Stimulated activated CD8-positive, alpha-beta memory T cell treated with anti-CD3 and anti-CD28 coated beads, Interleukin-12 subunit alpha, Interleukin-12 subunit beta, amount 100 ng/mL, for 1 hour (primary cell): ENCODE data around the gene FOXN3.

Experiments
- DNase-seq: peaks from one replicate; pipeline ENCODE4 v3.0.0-alpha.2; 2020; ENCODE audit warnings: low read depth

Gene FOXN3

DNA sequence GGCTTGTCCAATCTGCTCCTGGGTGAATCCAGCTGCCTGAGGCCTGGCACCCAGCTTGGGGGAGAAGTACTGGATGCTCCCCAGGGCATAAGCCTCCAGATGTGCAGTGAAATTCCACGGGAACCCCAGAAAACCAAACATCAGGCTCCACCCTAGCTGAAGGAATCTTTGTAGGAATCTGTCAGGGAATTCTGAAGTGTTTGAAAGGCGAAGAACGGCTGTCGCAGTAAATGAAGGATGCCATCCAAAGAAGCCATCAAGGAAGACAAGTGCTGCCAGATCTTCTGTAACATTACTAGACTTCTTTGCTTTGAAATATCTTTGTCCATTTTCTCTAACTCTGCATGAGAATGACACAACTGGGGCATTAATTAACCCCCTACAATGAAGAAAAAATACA is 219.4 kb downstream of the FOXN3 start:
- no peak for DNase-seq

DNA sequence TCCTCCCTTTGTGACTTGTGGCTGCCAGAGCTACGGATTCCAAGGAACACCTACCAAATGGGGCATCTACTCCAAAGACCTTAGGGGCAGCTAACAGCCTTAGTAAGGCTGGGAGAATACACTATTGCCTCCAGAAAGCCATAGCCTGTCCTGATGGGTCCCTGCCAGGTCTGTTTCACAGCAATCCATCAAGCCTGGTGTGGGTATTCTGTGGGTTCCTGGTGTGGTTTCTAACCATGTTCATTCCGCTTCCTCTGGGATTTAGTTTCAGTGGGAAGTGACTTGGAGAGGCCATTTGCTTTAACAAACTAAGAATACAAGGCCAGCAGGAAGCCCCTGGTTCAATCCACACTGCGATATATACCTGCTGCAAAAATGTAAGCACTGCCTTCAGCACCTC is 220.5 kb downstream of the FOXN3 start:
- DNase-seq: no peak

DNA sequence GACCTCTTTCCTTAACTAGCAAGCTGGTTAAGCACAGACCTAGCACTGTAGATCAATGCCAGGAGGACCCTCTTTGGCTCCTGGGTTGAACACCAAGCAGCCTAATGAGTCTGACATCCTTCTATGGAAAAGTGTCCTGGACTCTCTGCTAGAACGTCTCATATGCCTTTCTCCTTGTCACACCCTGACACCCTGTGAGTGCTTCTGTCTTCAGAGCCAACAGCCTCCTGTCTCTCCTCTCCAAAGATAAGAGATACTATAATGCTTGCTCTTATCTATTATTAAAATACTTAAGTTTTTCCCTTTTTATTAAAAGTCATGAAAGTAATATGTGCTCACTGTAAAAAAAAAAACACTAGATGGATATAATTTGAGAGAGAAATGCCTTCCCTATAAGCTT is 222.7 kb downstream of the FOXN3 start:
- no peak for DNase-seq

DNA sequence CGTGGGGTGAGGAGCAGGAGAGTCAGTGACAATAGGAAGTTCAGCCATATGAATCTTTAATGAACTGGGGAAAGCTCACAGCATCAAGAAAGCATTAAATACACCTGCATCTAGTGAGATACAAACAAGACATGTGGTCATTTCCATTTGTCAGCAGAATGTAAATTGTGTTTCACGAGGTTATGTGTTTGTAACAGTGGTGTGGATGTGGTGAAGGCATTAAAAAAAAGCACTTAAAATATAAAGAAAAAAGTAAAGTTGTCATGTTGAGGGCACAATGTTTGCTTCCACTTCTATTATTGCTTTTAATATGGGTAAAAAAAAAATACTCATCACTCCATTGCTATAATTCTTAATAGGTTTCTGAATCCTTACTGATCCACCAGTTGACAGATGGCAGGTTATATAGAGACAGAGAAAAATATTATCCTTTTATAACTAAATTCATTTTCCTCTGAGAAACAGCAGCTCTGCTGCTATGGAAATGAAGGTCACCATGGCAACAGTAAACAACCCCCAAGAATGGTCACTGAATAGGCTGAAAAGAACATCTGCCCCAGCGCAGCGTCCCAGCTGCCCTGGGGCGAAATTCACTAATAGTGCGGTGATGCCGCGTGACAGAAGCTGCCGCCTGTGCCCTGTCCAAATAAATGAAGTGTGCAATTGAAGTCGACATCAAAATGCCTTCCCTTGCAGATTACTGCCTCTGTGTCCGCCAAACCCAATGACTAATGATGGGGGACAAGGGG is 226.1 kb downstream of the FOXN3 start:
- DNase-seq: no peak

DNA sequence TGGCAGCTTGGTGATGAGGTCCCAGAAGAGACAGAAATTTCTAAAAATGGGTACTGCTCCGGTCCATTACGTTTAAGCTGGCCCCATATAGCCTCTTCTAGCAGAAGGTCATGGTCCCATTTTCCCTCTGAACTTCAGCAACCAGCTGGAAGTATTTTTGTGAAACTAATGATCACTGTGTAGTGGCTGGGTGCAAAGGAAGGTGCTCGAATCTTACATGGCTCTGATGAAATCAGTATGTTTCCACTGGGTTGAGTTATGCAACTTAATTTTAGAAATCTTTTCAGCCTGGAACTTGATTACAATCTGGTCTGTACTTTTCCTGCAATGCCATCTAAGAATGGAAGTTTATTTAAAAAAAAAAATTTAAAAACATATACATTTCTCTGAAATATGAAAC is 228.5 kb downstream of the FOXN3 start:
- DNase-seq: no peak

DNA sequence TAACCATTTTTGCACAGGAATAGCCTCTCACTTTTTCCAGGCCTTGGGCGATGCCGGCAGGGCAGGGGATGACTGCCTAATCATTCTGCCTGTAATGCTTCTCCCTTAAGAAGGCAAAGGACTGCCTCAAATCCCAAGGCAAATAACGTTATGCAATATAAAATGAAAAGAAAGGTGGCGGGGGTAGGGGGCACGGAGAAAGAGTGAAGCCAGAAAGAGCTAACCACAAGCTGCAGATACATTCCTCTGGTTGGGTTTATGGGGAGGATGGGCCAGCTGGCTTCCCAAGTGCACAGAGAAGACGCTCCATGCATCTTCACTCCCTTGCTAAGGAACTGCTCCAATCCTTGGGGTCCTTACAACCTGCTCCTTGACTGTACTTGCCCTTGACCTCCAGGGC is 229.5 kb downstream of the FOXN3 start:
- no peak for DNase-seq

DNA sequence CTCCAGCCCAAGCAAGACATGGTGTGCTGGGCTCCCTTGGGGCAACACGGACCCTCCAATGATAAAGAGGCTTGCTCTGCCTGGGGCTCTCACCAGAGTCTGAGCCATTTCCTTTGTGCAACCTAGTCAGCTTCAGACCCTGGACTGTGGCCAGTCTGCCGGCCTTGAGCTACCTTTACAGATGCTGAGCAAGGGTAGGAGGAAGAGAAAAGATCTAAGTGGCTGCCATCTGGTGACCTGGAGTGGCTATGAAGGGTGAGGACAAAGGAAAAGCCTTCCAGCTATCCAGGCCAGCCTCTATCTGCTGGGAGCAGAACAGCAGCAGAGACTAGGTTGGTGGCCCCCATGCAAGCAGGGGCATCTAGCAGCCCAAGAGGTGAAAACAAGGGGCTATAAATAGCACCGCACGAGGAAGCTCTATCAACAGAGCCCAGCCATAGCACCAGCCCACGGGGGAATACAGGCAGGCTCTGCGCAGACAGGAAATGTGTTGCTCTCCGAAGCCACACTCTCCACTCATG is 230.1 kb downstream of the FOXN3 start:
- no peak for DNase-seq

DNA sequence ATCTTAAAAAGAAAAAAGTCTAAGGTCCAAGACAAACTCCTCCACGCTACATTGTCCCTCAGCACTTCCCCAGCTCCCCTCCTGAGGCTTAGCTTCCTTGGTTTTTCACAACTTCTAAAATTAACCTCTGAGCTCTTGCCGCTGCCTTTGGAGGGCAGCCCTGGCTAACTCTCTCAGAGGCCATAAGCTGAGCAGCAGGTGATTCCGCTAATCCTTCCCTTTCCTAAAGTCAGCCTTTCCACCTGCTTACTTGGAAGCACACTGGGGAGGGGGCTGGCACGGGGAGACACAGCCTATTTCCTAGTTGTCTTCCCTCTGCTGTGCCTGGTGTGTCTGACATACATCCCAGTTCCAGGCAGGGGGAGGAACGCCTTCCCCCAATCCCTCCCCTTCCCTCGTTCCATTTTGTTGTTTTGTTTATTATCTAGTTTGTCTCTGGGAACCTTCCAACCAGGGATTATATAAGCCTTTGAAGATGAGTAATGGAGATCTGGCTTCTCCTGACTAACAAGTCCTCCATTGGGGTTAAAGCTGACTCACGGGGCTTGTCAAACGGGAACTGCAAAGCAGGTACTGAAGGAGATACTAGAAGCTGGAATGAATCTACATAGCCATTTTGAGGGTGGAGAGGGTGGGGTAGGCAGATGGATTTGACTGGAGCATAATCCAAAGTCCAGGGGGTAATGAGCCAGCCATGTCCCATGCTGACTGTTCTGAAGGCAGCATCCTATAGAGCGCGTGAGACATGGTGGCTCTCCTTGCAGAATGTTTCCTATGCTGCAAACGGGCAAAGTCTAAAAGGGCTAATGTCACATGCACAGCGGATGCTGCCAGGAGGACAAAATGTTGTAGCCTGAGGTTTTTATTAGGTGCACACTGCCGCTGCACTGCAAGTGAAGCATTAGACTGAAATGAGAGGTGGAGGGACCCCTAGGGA is 230.8 kb downstream of the FOXN3 start:
- no peak for DNase-seq

DNA sequence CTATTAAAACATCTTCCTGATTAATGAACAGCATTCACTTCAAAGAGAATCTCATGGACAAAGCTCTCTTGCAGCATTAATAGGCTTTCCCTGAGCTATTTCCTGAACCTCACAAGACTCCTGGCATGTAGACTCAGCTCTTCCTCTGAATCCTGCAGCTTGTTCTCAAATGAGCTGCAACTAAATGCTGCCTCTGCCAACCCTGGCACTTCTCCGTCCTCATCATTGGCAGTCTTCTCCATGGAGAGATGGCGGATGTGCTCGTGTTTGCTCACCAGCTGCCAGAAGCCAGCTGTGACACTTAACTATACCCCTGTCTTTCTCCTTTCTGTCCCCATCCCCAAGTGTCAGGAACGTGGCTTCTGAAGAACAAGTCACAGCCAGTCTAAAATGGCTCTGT is 232.1 kb downstream of the FOXN3 start:
- no peak for DNase-seq

DNA sequence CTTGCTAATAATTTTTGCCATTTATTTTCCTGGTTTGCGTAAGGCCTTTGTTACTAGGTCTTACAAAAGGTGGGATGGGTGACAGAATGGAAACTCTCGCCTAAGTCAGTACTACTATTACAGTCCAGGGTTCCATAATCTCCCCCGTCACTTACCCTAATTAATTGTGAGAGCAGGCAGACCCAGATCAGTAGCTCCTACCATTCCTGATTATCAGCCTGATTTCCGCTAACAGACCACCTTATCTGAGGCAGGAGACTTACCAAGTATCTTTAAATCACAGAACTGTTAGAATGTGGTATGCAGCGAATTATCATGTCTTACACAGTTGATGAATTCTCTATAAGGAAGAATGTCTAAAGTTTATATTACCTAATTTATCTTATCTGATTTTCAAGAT is 234.7 kb downstream of the FOXN3 start:
- DNase-seq: no peak

DNA sequence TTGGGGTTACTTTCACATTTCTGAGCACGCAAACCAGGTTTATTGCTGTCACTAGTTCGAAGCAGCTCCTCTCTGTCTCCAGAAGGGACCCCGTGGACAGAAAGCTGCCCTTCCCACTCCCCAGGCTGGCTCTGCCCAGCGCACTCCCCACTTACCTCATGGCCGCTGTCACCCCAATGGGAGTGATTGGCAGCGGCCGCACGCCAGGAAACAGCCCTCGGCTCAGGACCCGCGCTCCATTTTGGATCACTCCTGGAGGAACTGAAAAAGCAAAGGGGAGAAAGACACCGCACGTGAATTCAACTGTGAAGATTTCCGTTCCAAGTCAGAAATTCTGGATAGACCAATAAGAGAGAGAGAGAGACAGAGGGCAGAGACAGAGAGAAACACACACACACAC is 236.5 kb downstream of the FOXN3 start:
- no peak for DNase-seq

DNA sequence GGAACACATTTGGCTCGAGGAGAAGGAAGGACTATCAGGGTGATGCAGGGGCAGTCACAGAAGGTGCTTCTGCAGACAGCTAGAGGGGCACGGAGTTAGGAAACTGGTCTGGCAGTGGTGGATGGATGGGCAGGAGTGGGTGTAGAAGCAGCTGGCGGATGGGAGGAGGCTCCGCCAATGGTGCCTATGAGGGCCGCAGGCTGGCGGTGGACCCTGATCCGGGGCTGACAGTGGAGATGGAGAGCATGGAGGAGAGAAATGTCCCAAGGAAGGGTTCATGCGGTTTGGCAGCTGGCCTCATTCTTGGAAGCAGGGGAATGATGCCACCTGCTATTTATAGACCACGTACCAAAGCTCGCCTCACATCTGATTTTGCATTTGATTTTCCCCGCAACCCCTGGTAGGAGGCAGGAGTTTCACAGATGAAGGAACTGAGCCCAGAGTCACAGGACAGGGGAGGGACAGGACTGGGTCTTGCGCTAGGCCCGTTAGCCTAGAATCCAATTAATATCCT is 237.1 kb downstream of the FOXN3 start:
- no peak for DNase-seq

DNA sequence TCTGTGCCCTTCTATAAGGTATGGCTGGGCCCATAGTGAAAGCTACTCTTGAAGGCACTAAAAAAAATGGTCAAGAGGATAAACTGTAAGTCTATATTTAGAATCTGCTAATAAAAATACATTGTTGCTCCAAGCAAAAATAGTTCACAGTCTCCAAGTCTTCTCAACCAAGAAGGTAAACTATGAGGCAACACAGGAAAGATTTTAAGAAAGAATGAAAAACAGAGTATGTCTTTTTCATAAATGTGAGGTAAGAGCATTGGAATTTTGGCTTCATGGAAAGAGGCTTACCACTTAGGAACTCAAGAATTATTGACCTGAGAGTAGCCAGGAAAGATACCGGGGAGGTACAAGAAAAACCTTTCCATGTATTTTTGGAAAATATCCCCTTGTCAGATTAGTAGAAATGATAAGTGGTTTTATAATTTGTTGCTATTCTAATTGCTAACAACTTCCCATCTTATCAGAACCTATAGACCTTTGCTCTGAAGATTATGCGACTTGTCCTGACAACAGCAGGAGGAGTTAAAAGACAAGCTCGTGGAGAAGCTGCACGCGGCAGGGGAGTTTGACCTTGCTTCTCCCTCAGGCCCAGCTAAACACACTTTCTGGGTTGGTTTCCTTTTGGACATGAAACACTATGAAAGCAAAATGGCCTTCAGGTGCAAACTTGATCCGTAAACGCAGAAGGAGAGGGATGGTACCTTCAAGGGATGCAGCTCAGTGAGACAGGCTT is 238.1 kb downstream of the FOXN3 start:
- DNase-seq: no peak

DNA sequence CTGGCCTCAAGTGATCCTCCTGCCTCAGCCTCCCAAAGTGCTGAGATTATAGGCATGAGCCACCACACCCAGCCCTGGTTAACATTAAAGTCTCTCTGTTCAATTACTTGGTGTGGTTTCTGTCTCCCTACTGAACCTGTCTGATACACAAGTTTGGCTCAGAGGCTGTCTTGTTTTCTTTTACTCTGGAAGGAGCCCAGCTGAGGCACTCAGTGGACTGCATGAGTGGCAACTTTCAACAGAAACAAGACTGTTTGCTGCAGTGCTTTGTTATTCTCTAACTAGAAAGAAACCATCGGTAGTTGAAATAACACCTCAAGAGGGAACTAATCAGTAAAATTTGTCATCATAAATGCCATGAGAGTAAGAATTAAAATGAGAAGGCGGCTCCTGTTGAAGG is 238.7 kb downstream of the FOXN3 start:
- DNase-seq: no peak

DNA sequence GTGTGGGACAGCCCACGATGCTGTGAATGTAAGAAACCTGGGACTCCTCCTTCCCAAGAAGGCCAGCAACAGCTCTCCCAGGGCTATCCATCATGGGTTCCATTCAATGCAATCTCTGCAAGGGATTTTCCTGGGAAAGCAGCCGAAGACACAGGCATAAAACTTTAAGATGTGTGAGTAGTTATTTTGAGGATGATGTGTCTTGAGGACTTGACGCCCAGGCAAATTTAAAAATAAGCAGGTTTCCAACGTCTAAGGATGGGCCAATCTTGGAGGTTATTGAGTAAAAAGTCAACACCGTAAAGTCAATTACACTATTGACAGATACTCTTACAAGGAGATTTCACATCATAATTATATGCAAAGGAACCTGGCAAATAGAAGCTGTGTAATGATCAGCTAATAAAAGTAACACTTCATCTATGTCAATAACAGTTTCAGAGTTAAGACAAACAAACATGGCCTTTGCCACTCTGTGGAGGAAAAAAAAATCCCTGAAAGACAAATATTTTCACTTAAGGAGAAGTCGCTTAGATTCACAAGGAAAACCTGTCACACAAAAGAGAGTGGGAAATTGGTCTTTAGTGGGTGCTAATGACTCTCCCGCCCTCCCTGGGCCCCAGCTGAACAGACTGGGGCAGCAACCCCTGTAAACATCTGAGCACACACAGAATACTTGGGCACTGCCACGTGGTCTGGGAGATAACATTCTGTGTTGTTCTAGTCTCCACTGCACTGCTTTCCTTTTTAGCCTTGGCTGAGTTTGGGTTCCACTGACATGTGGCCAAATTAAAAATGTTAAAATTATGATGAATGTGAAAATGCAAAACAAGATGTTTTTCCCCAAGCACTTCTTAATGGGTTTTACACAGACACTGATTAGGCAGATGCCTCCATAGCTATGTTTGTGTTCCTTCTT is 240.9 kb downstream of the FOXN3 start:
- no peak for DNase-seq

DNA sequence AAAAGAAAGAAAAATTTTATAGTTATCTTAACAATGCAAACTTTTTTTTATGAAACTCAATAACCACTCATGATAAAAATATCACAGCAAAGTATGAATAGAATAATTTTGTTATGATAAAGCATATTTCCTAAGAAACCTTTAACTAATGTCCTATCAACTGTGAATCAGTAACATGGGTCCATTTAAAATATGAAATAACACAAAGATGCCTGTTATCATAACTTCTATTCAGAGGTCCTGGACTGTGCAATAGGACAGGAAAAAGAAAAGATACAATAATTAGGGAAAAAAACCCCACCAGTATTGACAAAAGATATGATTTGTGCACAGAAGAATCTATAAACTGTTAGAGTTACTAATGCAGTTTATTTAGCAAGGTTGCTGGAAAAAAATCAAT is 245.4 kb downstream of the FOXN3 start:
- DNase-seq: no peak

DNA sequence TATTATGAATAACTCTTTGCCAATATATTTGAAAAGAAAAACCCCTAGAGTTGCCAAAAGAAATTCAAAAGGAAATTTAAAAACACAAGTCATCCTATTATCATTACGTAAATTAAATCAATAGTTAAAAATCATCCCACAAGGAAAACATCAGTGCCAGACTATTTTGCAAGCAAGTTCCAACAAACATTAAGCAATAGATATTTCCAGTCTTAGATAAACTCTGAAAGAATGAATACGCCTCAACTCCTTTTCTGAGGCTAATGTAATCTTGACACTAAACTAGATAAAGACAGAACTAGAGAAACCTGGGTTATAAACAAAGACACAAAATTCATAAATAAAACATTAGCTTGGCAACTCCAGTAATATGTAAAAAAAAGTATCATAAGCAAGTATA is 245.9 kb downstream of the FOXN3 start:
- no peak for DNase-seq

DNA sequence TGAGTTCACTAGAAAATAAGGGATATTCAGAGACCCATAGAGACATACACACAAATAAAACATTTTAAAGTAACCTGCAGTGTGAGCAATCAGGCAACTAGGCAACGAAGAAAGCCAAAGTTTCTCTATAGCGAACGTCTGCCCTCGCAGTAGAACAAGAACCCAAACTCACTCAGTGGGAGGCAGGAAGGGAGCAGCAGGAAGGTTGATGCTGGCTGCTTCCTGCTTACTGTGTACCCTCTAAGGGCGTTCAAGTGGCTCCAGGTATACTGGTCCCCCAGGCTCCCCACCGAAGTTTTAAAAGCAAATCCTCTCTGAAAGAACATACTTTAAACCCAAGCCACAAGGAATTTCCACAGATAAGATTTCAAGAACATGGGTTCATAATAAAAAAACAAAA is 249.3 kb downstream of the FOXN3 start:
- DNase-seq: no peak

DNA sequence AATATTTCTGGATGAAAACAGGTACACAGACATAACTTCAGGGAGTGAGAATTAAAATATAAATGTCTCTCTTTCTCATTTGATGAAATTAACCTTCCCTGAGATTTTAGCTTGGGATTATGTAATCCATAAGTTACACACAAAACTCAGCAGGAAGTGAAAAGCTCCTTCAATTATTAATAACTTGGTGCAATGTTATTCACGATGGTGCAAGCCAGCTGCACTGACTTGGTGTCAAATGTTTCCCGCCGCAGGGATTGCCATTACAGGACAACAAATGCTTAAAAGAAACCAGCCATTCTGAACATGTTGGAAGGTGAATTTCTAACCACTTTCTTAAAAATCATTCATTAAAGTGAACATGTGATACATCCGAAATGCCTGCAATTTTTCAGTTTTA is 250.4 kb downstream of the FOXN3 start:
- DNase-seq: no peak

DNA sequence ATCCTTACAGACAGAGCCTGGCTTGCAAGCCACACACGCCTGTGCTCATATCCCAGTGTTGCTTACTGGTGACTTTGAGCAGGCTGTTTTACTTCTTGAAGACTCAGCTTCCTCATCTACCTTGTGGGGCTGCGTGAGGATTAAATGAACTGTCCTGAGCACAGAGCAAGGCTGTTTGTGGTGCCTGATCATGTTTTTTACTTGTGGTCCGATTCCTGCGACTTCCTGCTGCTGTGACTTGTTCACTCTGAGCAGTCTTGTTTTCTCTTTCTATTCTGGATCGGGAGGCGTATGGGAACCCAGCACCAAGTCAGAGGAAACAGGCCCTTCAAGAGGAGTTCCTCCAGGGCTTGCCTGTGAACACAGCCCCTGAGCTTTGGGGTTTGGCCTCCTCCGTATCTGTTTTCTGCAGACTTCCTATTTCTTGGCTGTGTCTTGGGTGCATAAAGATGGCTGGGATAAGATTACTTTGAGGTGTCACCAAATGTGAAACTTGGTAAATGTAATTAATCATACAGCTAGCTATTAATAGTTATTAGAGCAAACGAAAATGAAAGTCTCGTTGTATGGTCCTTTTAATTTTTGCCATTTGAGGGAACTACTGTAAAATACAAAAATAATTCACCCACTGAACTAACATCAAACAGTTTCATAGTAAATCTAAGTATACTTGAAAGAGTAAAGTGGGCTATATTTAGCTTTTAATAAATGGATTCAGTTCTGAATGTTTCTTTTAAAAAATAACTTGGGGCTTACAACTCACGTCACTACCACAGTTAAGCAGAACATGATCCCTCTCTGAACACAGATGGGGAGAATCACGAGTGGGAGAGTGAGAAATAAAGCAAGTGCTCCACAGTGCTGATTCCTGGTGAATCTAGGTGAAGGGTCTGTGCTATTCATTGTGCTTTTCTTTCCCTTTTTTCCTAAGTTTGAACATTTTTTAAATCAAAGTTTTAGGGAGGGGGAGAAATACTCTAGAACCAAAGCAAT is 251.5 kb downstream of the FOXN3 start:
- no peak for DNase-seq
